Stimulated activated CD8-positive, alpha-beta memory T cell treated with anti-CD3 and anti-CD28 coated beads, Interleukin-15, amount 100 ng/mL, for 1 hour (primary cell): ENCODE measurements around the gene TFAP2D.

Source experiments
- DNase-seq: peaks from one replicate; pipeline ENCODE4 v3.0.0-alpha.2; 2020; ENCODE audit warnings: low read depth

TFAP2D gene

DNA sequence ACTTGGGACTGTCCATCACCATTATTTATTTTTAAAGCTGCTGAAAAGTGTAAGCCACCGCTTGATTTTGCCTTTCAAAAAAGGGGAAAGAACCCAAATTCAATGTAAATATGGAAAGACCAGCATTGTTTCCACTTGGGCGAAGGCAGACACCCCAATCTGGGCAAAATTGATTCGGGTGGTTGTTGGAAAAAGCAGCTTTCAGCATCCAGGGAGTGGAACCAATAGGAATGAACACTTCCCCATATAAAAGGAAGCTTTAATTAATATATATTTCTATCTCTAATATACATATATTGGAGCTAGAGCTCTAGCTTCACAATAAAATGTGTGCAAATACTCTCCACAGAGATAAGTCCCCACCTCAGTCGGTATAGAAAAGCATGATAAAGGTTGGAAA is at the start of gene TFAP2D:
TSS of gene TFAP2D (plus strand) at position 301 of the 400 bp plus-strand sequence. CDS start 530 bp downstream, outside the sequence.
- DNase-seq, result no peak

DNA sequence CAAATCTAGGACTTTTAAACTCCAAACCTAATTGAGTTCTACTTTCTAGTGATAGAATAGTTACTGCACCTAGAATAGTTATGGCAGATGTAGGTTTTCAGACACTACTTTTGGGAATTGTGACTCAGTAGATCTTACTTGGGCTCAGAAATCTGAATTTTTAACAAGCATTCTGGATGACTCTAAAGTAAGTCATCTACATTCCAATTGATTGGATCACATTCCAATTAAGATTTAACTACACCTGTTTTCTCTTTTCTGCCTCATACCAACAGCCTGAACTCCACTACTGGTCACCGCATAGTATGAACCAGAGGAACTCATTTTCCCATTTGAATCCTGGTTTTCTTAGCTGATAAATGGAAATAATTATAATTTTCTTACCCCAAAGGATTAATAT is 49.5 kb upstream of the TFAP2D start:
- no peak for DNase-seq

- DNase-seq, result no peak
Measured at GRCh38 chr6:50666089-50666488, 47.2 kb upstream of the TFAP2D start.

DNA sequence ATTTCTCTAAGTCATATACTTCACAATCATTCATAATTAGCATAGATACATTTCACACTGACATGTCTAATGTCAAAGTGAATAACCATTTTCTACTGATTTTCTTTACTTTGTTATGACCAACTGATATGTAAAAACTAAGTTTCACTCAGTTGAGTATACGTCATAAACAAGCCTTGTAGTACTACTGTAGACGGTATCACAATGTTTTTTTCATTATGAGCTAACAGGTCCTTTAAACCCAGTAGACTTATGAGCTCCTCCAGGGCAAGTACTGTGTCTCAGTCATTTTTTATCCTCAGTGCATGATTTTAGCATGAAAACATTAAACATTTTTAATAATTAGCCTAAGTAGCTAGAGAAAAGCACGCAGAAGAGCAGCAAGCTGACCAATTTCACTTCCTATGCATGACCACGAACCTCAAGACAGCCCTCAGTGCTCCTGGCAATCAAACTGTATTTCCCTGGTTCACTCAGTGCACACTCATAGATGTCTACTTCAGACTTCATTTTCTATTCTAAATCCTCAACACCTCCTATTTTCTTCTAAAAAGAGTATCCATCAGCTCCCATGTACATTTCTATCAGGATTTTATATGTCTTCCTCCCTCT is 32.0 kb upstream of the TFAP2D start:
- no peak for DNase-seq

DNA sequence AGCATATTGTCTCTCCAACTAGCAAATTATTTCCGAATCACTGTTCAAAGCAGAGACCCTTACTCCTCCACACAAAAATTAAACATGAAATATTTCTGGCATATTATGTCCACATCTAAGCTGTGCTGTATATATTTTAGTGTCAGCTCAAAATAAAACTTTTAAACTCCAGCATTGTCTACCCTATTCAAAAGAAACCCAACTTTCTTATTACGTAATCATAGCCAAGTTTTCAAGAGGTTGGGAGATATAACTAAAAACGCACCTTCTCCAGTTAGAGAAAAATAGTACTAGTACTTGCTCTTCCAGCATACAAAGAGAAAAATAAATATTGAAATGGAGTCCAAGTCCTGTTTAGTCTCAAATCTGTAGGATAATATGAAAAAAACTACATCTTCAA is 24.1 kb upstream of the TFAP2D start:
- no peak for DNase-seq

GRCh38 chr6:50691814-50692495 is 21.4 kb upstream of the TFAP2D start:
- no peak for DNase-seq

DNA sequence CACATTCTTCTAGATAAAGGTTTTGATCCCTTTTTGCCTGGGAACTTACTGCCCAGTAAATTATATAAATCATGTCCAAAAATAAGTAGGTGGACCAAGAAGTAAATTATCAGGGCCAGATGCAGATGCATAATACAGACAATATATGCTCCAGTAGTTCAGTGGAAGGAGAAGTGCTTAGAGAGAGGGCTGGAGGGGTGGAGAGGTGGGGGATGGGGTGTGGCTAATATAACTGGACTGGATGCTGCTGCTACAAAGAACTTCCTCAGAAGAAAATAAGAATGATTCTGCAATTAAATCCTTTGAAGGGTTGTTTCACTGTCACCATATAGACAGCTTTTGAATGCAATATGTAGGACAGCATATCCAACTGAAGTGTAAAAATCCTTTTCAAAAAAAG is 14.8 kb upstream of the TFAP2D start:
- DNase-seq, result no peak

GRCh38 chr6:50699051-50699775 is 14.1 kb upstream of the TFAP2D start:
- DNase-seq, result no peak

GRCh38 chr6:50706575-50706974 is 6.8 kb upstream of the TFAP2D start:
- no peak for DNase-seq

DNA sequence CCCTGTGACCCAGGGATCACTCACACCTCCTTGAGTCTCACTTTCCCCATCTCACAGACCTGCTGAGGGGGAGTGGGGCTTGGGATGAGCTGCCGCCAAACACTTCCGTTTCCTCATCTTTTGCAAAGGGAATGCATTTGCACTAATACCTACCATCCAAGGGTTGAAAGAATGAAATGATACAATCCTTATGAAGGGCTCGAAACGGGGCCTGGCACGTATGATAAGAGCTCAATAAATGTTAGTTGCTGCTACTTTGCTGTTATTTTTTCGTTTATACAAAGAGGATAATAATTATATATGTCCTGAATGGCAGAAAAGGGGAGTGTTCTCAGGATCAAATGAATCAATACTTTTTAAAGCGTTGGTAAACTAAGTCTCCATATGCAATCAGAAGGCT is 6.1 kb upstream of the TFAP2D start:
- no peak for DNase-seq

GRCh38 chr6:50707652-50708300 is 5.5 kb upstream of the TFAP2D start:
- no peak for DNase-seq

DNA sequence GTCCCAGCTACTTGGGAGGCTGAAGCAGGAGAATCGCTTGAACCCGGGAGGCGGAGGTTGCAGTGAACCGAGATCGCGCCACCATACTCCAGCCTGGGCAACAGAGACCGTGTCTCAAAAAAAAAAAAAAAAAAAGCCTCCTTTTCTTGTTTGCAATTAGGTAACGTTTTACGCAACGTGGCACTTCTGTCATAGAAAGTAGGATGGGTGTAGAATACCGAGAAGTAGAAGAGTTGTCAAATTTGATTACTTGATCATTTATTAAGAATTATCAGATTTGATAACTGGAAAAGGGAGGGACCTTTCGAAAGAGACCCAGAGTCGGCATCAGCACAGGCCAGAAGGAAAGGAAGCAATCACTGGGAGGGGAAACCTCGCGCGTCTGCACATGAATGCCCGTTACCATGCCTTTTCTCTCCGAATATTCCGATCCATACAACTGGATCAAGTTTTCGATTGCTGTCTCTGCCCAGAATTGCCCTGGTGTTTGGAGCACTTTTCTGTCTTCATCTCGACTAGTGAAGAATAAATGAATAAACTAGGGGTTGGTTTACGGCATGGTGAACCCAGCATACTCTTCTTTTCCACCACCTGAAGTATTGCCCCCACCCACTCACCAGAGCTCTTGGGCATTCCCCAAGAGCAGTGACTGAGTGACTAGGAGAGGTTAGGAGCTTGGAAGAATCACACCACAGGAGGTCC is 4.5 kb upstream of the TFAP2D start:
- DNase-seq, result no peak

DNA sequence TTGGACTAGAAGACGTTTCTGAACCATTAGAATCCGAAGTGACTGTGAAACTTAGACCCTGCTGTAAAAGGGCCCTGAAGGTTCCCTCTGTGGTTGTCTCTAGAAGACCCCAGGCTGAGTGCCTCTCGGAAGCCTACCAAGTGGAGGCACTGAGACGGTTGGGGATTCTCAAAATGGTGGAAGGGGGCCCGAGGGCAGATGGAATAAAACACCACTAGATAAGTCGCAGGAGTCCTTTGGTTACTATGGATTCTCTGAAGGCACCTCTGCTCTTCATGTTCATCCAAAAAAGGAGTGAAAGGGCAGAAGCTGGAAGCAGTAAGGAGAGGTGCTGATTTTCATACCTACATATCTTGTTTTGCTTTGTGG is 4.0 kb upstream of the TFAP2D start:
- DNase-seq, result no peak

DNA sequence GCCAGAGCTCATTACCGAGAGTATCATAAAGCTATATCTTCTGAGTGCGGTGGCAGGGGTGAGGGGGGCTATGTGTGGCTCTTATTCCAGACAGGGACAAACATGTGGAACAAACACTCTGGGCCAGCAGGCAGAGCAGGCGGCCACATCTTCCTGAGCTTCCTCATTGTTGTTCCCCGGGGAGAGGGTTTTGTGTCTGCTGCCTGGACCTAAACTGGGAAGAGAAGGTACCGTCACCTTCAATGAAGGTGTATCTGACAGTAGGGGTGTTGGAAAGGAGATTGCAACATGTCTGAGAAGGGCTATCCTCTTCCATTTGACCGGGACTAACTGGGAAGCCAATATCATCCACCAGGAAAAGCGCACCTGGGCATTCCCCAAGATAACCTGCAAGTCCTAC is 1.6 kb upstream of the TFAP2D start:
- no peak for DNase-seq

- no peak for DNase-seq
Measured at GRCh38 chr6:50712291-50712690, 1.0 kb upstream of the TFAP2D start.

DNA sequence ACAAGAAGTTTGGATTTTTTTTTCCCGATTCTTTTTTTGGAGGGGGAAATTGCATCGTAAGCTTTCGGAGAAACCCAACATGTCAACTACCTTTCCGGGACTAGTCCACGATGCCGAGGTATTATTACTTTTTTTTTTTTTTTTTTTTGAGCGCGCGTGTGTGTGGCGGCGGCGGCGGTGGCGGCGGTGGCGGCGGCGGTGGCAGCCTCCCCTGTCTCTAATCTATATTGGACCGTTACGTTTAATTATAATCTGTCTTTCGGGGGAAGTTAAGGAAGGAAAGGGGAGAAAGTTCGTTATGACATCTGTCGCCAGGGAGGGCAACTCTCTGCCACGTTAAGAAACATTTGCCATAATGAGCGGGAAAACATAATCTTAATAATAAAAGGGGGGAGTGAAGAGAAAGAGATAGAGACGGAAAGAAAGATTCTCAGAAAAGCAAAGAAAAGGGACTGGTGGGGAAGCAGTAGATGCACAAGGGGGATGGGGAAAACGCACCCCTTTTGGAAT is 706 bp downstream of the TFAP2D start:
- no peak for DNase-seq

DNA sequence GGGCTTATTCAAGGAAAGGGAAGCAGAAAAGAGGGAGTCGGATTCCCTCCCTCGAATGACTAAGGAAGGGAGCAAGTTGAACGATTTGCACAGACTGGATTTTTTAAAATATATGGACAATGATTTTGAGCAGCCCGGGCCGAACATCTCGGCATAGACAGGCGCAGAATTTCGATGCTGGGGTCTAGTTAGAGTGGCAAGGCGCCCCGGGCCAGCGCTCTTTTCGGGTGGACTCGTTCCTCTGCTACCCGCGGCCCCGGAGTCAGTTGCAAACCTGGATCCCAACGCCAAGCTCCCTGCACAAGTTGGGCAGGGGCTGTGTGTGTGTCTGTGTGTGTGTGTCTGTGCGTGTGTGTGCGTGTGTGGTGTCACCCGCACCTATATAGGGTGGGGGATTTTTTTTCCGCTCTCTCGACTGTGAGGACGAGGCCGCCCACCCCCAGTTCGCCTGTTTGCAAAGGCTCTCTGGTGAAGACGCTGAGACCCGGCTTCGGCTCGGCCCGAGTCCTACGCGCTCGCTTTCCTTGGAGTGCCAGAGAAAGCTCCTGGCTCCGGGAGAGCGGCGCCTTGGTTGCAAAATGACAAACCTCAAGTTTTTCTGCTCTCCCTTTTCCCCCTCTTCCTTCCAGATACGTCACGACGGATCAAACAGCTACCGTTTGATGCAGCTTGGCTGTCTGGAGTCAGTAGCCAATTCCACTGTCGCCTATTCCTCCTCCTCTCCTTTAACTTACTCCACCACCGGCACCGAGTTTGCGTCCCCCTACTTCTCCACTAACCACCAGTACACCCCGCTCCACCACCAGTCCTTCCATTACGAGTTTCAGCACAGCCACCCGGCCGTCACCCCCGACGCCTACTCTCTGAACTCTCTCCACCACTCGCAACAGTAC is 1.4 kb downstream of the TFAP2D start:
- no peak for DNase-seq

DNA sequence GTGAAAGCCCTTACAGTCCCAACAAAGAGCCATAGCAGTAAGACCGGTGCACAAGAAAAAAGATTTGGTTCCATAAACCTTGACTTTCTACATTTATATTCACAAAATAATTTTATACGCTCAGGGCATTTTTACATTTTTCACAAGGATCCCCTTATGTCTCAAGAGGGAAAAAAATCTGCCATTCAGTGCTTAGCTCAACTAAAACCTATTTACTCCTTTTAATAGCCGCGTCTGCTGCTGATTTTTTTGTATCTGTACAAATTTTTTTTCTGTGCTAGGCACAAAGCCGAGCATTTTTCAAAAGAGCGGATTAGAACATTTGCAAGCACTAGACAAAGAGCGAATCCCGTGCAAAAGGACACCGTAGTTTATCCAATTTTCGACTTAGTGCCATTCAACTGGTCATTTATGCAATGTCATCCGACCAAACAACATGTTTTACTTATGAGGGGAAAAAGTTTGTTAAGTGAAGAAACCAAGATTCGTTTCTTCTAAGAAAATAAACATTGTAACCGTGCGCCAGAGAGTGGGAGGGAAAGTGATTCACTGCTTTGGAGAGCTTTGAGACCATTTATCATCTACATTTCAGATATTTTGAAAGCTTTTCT is 3.7 kb downstream of the TFAP2D start:
- DNase-seq, result no peak

- no peak for DNase-seq
Measured at GRCh38 chr6:50717734-50718457, 4.6 kb downstream of the TFAP2D start.

DNA sequence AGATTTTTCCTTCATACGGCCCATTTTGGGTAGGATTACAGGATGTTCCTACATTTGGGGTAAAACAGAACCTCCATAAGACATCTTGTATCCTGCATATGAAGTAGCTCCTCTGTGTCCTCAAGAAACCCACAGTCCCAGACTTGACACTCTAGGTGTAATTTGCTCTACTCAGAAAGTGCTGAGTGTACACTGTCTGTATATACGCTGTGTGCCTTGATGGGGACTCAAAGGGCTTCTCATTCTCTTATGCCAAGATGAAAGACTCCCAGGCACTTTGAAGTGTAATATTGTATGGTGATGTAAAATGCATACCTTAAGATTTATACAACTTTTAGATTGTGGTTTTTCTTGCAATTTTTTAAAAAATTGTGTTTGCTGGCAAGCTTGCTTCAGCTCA is 5.2 kb downstream of the TFAP2D start:
- no peak for DNase-seq
